NCI-H526 treated with DMSO at 0.1 percent for 48 hours (cell line): Measurements from ENCODE around the gene MAMLD1.

Source experiments
- DNase-seq: peaks from one replicate; lab custom pipeline; 2025; lab: John Stamatoyannopoulos, UW

Gene MAMLD1

GRCh38 chrX:150459196-150459595, 96.1 kb downstream of the MAMLD1 start:
- no peak for DNase-seq

GRCh38 chrX:150460063-150460462, 96.9 kb downstream of the MAMLD1 start:
- DNase-seq: no peak

- DNase-seq: no peak
These were observed 97.7 kb downstream of the MAMLD1 start for GRCh38 chrX:150460781-150461180.

- DNase-seq: no peak
These were observed 100.4 kb downstream of the MAMLD1 start for GRCh38 chrX:150463566-150463965.

GRCh38 chrX:150464001-150464400, 100.9 kb downstream of the MAMLD1 start:
- no peak for DNase-seq

- no peak for DNase-seq
These were observed 102.2 kb downstream of the MAMLD1 start for GRCh38 chrX:150465326-150465725.

GRCh38 chrX:150465881-150466775, 103.0 kb downstream of the MAMLD1 start:
- no peak for DNase-seq

- DNase-seq: no peak
These were observed 109.2 kb downstream of the MAMLD1 start for GRCh38 chrX:150472306-150472705.

GRCh38 chrX:150473371-150473770, 110.3 kb downstream of the MAMLD1 start:
- no peak for DNase-seq

- no peak for DNase-seq
These were observed 112.3 kb downstream of the MAMLD1 start for GRCh38 chrX:150475461-150475860.

- DNase-seq: no peak
These were observed 113.1 kb downstream of the MAMLD1 start for GRCh38 chrX:150476164-150476699.

- DNase-seq: no peak
These were observed 114.3 kb downstream of the MAMLD1 start for GRCh38 chrX:150477371-150477770.

- no peak for DNase-seq
These were observed 115.7 kb downstream of the MAMLD1 start for GRCh38 chrX:150478496-150479492.

GRCh38 chrX:150482537-150483206, 119.6 kb downstream of the MAMLD1 start:
- no peak for DNase-seq

- no peak for DNase-seq
These were observed 120.4 kb downstream of the MAMLD1 start for GRCh38 chrX:150483356-150483985.

GRCh38 chrX:150486011-150486410, 122.9 kb downstream of the MAMLD1 start:
- DNase-seq: no peak

- DNase-seq: no peak
These were observed 124.4 kb downstream of the MAMLD1 start for GRCh38 chrX:150487369-150488094.

- DNase-seq: no peak
These were observed 126.4 kb downstream of the MAMLD1 start for GRCh38 chrX:150489359-150490015.

GRCh38 chrX:150495496-150495895, 132.4 kb downstream of the MAMLD1 start:
- no peak for DNase-seq

- no peak for DNase-seq
These were observed 136.1 kb downstream of the MAMLD1 start for GRCh38 chrX:150499240-150499639.
